HG02642 (cell line): ENCODE results near the gene CCNT2.
"Not testable (repeated sequence)": the region's sequence is repeated elsewhere in the genome, so short reads cannot be mapped to it uniquely, and the experiment has no call there.

Experiments
- ATAC-seq: cut with Tn5 transposase; IDR thresholded peaks from one replicate; pipeline ENCODE4 v1.9.1; 2021; ENCODE audit warnings: mild to moderate bottlenecking; ENCODE audit not compliant: unreplicated experiment, poor library complexity

The CCNT2 gene

GRCh38 chr2:134973241-134974138, 54.9 kb downstream of the CCNT2 start:
- ATAC-seq = no peak

DNA sequence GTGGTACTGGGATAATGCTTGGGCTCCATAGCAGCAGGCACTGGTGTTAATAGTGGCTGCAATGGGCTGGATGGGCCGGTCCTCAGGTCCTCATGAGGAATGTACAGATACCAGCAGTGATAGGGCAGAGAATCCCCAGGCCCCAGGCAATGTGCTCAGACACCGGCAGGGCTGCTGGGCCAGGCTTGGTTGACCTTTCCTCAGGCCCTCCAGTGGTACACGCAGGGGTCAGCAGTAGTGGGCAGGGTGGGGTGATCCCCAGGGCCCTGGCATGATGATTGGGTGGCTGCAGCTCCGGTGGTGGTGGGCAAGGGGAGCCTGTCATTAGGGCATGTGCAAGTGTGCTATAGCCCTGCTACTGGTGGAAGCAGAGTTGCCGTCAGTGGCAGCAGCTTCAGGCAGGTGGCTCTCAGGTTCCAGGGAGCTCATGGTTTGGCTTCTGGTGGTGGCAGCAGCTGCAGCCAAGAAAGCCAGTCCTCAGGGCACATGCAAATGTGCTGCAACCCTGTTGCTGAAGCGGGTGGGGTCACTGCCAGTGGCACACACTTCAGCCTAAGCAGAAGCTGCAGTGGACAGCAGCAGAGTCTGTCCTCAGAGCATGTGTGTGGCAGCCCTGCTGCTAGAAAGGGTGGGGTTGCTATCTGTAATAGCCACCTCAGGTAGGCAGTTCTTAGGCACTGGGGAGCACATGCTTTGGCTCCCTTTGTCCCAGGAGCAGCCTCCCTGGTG, 56.8 kb downstream of the CCNT2 start:
- ATAC-seq = no peak

- ATAC-seq = no peak
These were observed 57.6 kb downstream of the CCNT2 start for GRCh38 chr2:134976074-134976702.

DNA sequence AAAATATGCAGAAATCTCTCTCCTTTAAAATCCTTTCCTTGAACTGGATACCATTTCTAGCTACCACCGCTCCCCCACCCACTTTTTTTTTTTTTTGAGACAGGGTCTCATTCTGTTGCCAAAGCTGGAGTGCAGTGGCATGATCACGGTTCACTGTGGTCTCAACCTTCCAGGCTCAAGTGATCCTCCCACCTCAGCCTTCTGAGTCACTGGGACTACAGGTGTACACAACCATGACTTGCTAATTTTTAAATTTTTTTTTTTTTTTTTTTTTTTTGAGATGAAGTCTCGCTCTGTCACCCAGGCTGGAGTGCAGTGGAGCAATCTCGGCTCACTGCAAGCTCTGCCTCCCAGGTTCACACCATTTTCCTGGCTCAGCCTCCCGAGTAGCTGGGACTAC, 58.5 kb downstream of the CCNT2 start:
- ATAC-seq = not testable (repeated sequence)

GRCh38 chr2:134979221-134979620, 60.6 kb downstream of the CCNT2 start:
- ATAC-seq = no peak

DNA sequence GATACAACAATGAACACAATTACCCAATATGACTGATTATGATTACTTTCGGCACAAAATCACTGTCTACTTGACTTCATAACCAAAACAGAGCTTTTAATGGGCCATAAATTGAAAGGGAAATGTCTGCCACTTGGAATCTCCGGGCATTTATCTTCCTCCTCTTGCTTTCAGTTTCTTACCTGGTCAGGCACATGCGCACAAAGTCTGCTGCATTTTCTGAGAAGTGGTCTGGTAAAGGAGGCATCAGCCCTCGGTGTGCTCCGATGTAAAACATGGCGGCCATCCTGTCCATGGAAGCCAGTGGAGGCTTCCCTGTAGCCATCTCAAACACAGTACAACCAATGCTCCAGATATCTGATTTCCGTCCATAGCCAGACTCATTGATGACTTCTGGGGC, 62.0 kb downstream of the CCNT2 start:
- no peak for ATAC-seq

GRCh38 chr2:134982603-134983002, 64.0 kb downstream of the CCNT2 start:
- ATAC-seq = no peak

DNA sequence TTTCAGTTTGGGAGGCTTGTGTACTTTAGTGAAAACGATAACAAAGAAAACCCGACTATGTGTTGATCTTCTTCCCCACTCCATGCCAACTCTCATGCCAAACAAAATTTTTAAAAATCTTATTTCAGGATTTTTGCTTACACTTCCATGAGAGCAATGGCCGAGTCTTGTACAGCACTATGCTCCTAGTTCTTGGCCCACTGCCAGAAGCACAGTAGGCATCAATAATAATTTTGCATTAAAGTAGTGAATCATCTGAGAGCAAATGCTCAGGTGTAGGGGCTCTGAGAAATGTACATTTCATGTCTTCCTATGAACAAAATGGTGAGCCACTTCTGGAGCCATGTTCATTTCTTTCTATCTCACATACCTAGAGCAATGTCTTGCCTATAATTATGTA, 66.4 kb downstream of the CCNT2 start:
- ATAC-seq = no peak

DNA sequence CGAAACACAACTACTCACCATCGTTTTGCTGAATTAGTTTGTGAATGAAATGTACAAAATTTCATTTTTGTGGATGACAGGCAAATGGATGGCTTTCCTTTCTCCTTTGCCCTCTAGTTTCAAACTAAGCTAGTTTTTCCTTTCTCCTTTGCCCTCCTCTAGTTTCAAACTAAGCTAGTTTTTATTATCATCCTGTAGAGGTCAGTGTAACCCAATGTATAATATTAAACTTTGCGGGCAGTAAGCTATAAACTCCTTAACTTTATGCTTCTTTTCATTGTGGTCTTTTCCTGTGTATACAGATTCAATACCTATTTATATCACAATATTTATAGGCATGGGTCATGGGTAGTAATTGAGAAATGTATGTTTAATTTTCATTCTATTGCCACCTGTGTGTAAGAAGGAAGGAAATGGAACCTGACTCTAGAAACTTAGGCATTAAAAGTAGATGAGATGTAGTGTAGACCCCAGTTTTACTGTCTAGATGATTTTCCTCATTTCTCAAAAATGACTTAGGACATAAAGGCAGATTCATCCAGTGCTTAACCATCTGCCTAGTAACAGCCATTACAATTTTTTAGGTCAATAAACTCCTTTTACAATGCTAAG, 70.5 kb downstream of the CCNT2 start:
- ATAC-seq = no peak

GRCh38 chr2:134999521-134999920, 80.9 kb downstream of the CCNT2 start:
- ATAC-seq = no peak

DNA sequence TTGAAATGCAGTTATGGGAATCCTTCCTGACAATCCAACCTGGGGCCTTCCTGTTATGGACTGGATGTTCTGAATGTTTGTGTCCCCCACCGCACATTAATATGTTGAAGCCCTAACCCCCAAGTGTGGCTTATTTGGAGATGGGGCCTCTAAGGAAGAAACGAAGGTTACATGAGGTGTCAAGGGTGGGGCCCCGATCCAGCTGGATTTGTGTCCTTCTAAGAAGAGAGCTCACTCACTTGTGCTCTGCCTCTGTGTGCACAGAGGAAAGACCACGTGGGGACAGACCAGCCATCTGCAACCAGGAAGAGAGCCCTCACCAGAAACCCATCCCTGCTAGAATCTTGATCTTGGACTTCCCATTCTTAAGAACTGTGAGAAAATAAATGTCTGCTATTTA, 84.2 kb downstream of the CCNT2 start:
- no peak for ATAC-seq

DNA sequence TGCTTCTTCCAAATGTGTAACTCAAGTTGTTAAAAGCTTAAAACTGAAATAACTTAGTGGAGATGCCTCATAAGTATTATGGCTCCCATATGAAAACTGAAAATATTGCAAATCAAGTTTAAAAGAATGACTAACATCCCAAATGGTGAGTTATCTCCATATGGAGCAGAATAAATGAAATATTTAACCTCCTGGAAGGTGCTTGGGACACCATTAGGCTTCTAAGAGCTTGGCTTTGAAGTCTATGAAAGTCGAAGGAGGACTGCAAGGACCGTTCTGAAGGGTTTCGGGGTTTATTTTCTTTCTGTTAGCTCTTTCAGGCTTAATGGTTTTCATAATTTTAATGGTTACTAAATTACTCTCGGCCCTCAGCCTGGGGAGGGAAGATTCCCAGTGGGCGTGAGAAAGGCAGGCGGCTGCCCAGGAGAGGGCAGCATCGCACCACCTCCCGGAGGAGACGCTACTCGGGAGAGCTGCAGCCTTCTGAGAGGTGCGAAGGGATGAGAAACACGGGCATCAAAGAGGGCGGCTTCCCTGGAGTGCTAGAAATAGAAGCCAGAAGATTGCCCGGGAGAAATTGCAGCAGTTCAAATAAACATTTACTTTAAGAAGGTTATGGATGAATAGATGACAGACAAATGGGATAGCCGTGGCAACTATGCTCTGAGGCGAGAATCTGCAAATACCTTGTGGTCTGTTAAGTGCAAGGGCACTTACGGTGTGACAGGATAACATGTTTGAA, 85.6 kb downstream of the CCNT2 start:
- ATAC-seq = peak; percentile 91

DNA sequence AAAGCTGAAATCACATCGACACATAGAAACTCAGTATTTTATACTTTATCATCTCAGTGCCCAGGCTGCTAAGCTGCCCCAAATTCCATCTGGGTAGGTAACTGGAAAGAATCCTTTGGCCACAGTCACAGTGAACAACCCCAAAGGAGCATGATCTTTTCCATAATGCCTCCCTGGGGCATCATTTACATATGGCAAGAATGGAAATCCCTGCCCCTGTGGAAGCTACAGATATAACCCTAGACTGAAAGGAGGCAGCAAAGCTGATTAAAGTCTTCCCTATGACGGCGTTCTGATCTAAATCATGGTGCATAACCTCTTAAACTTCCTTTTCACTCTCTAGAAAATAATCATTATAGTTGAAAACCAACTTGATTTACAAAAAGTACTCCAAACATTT, 87.1 kb downstream of the CCNT2 start:
- ATAC-seq = no peak
